HG03159 (cell line): ENCODE results near the gene WDR86.

Source experiments
- ATAC-seq: cut with Tn5 transposase; IDR thresholded peaks from one replicate; pipeline ENCODE4 v1.9.1; 2021; ENCODE audit warnings: mild to moderate bottlenecking, moderate library complexity; ENCODE audit not compliant: unreplicated experiment

The WDR86 gene

GRCh38 chr7:151440799-151441445 lies 31.1 kb upstream of the WDR86 start:
- no peak for ATAC-seq

GRCh38 chr7:151439855-151440798 lies 30.3 kb upstream of the WDR86 start, which contains the start of gene CRYGN:
TSS of gene CRYGN (minus strand) at chr7:151440141. CDS start at chr7:151439917, 224 bp downstream.
- ATAC-seq: no peak

GRCh38 chr7:151438864-151439601 lies 29.2 kb upstream of the WDR86 start:
- ATAC-seq: no peak

- no peak for ATAC-seq
Measured at GRCh38 chr7:151437866-151438516, 28.2 kb upstream of the WDR86 start.

GRCh38 chr7:151437159-151437553 lies 27.3 kb upstream of the WDR86 start:
- no peak for ATAC-seq

GRCh38 chr7:151436446-151437158 lies 26.8 kb upstream of the WDR86 start:
- no peak for ATAC-seq

- ATAC-seq: no peak
Measured at GRCh38 chr7:151435971-151436370, 26.1 kb upstream of the WDR86 start.

- no peak for ATAC-seq
Measured at GRCh38 chr7:151435103-151435916, 25.5 kb upstream of the WDR86 start.

GRCh38 chr7:151434549-151434948 lies 24.7 kb upstream of the WDR86 start:
- no peak for ATAC-seq

GRCh38 chr7:151433721-151434400 lies 24.0 kb upstream of the WDR86 start:
- ATAC-seq: no peak

- ATAC-seq: peak; percentile 77
Measured at GRCh38 chr7:151432658-151433521, 23.1 kb upstream of the WDR86 start.

GRCh38 chr7:151431768-151432311 lies 22.0 kb upstream of the WDR86 start:
- ATAC-seq: no peak

- no peak for ATAC-seq
Measured at GRCh38 chr7:151431281-151431767, 21.5 kb upstream of the WDR86 start.

- no peak for ATAC-seq
Measured at GRCh38 chr7:151430391-151431205, 20.8 kb upstream of the WDR86 start.

GRCh38 chr7:151429560-151430331 lies 19.9 kb upstream of the WDR86 start:
- ATAC-seq: no peak

- no peak for ATAC-seq
Measured at GRCh38 chr7:151429237-151429559, 19.4 kb upstream of the WDR86 start.
